ENCODE measurements around the gene AKAP12.

GRCh38 chr6:151211075-151211474, 28.7 kb upstream of the AKAP12 start:
- TF ChIP-seq EZH2 (IDR thresholded peaks at IDR 0.05; ENCODE audit: borderline replicate concordance, low read length): no peak
- TF ChIP-seq, protein P1, sequence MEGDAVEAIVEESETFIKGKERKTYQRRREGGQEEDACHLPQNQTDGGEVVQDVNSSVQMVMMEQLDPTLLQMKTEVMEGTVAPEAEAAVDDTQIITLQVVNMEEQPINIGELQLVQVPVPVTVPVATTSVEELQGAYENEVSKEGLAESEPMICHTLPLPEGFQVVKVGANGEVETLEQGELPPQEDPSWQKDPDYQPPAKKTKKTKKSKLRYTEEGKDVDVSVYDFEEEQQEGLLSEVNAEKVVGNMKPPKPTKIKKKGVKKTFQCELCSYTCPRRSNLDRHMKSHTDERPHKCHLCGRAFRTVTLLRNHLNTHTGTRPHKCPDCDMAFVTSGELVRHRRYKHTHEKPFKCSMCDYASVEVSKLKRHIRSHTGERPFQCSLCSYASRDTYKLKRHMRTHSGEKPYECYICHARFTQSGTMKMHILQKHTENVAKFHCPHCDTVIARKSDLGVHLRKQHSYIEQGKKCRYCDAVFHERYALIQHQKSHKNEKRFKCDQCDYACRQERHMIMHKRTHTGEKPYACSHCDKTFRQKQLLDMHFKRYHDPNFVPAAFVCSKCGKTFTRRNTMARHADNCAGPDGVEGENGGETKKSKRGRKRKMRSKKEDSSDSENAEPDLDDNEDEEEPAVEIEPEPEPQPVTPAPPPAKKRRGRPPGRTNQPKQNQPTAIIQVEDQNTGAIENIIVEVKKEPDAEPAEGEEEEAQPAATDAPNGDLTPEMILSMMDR (IDR thresholded peaks at IDR 0.05; ENCODE audit: low read length): no peak

Measured in OCI-LY1 (cell line).